ENCODE data around the gene XRCC5.

XRCC5 gene

DNA sequence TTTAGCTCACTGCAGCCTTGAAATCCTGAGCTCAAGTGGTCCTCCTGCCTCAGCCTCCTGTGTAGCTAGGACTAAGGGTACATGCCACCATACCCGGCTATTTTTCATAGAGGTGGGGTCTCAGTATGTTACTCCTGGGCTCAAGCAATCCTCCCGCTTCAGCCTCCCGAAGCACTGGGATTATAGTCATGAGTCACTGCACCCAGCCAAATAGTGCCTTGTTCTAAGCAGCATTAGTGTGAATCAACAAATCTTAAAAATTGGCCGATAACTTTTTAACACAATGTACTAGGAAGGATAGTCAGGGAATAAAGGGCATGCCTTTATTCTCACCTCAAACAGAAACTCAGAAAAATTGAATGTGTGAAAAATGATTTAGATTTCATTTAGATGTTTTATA lies 51.6 kb downstream of the XRCC5 start:
- no peak for DNase-seq

DNA sequence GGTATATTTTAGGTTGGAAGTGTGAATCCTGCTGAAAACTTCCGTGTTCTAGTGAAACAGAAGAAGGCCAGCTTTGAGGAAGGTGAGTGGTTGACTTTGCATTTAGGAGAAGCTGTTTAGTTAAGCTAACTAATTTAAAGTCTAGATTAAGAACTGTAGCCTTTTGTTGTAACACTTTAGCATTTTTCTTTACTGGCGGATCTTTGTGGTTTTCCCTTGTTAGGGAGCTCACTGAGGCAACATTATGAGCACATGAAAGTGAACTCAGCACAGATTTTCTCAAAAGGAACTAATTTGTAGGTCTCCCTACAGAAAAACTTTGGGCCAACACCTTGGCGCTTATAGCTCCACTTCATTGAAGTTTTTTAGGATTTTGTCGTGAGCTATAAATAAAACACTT lies 52.8 kb downstream of the XRCC5 start:
- DNase-seq = no peak

DNA sequence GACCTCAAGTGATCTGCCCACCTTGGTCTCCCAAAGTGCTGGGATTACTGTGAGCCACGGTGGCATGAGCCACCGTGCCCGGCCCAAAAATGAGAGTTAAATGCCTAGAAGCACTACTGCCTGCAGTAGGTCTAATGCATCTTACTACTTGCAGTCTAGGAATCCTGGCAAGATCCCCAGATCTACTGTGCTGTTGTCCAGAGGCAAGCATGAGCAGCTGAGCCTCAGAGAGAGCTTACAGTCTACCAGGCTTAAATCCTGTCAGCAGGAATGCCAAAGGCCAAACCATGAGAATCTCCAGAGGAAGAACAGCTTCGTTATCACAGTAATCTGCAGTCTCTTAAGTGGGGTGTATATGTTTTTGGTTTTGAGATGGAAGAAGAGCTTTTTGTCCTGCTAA lies 54.4 kb downstream of the XRCC5 start:
- no peak for DNase-seq

DNA sequence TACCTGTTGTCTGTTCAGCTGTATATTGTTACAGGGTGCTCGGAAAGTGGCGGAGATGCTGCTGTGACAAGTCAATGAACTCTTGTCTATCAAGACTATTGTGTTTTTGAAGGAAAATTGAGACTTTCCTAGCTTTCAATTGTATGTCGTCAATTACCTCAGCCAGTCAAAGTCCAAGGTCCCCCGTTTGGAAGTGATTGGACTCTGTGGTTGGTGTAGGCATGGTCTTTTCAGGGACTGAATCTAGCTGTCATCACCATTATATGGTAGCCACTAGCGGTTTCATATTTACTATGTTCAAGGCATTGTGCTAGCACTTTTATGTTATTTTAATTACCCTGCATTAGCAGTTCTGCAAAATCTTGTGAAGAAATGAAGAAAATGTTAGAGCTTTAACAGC lies 54.9 kb downstream of the XRCC5 start:
- no peak for DNase-seq

DNA sequence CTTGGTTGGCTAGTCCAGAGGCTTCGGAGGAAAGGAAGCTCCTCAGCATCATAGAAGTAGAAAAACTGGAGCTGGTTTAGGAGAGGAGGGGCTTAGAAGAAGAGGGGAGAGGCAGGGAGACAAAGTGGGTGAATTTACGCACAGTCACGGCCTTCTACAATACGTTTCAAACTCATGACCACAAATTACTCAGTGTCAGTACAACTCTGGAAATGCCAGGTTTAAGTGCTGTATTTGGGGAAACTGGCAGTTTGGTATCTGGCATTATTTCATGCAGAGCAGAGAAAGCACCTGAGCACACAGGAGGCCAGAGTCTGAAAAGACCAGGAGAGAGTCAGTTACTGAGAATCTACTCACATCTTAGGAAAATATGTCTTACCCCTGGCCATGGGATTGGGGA lies 55.4 kb downstream of the XRCC5 start:
- DNase-seq = no peak

DNA sequence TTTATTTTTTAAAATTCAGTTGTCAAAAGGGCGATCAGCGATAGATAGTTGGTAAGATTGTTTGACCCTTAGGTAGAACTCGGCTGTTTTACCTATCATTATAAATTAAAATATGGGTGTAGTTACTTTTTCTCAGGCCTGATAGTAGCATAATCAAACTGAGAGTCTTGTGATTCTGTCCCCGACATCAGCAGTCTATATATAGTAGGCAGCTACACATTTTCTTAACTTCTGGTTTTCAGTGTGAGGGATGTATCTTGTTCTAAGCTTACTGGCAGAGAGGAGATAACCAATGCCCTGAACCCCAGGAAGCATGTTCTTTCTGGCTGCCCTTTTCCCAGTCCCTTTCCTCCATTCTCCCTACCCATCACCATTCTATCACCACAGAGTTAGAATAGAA lies 56.6 kb downstream of the XRCC5 start:
- no peak for DNase-seq

DNA sequence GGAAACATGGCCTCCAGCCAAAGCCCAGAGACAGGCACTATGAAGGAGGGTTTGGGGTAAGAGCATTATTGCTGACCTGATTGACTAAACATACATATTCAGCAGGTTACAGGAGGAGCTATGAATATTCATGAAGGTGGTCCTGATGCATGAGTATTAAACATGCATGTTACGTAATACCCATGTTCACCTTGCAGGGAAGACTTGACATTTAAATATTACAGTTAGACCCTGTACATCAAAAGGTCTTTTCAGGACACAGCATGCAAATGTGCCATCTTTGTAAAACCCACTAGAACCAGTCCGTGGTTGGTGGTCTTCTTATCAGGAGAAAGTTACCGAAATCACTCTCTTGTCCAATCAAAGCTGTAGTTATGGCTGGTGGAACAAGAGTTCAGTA lies 59.9 kb downstream of the XRCC5 start:
- no peak for DNase-seq

DNA sequence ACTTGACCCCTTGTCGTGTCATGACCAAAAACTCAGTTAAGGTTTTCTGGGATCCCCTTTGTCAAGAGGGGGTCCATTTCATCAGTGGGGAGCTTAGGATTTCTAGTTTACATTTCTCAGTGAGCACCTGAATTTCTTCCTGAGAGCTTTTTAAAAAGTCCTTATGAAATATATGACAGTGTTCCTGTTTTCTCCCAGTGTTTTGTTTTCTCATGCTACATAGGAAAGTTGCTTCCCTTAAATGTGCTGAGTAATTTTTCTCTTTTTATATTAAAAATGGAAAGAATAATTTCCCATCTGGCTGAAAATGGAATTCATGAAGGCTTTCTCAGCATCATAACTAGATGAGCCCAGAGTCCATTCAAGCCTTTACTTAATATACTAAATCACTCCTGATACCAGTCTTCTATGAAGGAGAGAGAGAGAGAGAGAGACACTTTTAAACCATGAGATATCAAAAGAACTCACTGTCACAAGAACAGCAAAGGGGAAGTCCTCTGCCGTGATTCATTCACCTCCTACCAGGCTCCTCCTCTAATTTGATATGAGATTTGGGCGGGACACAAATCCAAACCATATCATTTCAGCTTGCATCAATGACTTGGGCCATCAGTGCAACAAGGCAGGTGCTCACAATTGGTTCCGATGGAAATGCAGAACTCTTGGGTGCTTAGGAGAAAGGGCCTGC lies 61.1 kb downstream of the XRCC5 start:
- no peak for DNase-seq

DNA sequence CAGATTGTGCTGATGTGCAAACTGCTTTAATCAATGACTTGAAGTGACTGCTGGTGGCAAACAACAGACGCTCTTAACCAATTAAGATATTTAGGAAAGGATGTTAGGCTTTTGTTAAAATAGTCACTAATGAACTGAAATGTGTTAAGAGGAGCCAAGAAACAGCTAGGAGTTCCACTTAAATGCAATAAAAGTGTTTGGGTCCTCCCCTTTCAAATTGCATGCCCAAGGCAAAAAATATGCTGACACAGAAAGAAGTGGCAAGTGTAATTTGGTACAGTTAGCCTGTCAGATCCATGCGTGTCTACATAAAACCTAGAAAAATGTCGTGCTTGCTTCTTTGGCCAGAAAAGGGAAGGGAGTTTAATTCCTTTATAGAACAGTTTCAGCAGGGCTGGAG lies 61.9 kb downstream of the XRCC5 start:
- DNase-seq = no peak

DNA sequence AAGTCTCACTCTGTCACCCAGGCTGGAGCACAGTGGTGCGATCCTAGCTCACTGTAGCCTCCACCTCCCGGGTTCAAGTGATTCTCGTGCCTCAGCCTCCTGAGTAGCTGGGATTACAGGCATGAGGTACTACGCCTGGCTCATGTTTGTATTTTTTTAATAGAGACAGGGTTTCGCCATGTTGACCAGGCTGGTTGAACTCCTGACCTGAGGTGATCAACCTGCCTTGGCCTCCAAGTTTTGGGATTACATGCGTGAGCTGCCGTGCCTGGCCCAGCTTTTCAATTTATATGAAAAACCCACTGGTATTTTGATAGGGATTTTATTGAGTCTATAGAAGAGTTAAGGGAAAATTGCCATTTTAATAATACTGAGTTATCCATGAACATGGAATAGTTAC lies 63.3 kb downstream of the XRCC5 start:
- DNase-seq = no peak

DNA sequence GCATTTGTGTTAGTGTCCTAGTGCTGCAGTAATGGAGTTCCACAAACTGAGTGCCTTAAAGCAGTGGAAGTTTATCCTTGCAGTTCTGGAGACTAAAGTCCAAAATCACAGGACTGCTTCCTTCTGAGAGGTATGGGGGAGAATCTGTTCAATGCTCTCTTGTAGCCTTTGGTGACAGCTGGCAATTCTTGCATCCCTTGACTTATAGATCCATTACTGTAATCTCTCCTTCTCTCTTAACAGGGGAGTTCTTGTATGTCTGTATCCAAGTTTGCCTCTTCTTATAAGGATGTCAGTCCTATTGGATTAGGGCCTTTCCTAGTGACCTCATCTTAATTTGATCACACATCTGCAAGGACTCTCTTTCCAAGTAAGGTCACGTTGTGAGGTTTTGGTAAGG lies 69.9 kb downstream of the XRCC5 start:
- DNase-seq = no peak

DNA sequence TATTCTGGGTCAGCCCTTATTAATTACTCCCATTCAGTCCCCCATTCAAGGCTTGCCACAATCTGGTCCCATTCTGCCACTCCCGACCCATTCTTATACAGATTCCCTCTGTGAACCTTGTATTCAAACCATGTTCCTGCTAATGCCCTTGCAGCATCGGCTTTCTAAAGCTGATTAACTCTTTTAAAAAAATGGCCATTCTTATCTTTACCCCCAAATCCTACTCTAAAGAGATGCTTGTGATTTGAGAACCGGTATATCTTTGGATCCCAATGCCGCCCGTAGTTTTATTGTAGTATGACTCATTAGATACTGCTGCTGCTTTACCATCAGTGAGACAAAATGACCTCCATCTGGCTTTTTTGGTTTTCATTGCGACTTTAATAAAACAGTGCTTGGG lies 72.2 kb downstream of the XRCC5 start:
- no peak for DNase-seq

DNA sequence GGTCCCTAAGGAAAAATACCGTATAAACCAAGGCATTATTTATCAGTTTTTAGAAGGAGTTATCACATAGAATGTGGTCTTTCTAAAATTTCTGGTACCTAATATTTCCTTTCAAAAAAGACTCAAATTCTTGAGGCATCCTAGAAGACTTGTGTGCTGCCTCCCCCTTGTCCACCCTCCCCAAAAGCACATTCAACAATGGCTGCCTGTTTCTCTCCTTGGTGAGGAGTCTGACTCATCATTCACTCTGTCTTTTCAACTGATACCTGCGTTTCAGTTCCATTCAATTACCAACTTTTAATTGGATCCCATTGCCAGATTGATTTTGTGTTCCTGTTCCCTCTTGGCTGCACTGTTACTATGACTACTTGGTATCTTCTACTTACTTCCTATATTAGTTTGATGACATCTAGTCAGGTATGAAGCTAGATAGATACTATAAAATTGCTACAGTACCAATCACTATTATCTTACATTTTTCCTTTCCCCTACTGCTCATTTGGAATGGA lies 72.9 kb downstream of the XRCC5 start:
- no peak for DNase-seq

DNA sequence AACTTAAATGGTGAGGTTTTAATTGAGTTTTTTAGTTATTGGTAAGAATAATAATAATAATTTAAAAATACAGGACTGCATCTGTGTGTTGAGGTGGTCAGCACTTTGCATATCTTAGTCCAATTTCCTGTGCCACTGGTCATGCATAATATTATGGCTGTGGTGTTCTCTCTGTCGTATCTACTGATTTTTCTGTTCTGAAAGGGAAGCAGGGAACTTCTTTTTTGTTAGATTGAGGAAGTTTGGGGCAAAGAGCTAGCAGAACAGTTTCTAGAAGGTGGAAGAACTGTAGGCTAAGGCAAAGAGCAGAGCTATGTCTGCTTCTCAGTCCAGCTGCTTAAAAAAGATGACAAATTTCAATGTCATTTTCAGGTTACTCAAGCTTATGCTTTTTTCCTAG lies 74.3 kb downstream of the XRCC5 start:
- no peak for DNase-seq

DNA sequence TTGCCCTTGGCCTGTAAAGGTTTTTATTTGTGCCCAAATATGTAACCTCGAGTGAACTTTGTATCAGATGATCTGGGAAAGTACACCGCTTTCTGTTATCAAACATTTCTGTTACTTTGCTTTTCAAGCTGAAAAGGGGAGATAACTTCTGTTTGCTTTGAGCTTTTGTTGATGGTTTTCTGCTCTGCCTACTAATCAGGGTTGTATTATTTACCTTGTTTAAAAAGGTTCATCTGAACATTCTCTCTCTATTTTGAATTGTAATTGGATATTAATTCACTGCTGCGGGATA lies 79.4 kb downstream of the XRCC5 start:
- no peak for DNase-seq

DNA sequence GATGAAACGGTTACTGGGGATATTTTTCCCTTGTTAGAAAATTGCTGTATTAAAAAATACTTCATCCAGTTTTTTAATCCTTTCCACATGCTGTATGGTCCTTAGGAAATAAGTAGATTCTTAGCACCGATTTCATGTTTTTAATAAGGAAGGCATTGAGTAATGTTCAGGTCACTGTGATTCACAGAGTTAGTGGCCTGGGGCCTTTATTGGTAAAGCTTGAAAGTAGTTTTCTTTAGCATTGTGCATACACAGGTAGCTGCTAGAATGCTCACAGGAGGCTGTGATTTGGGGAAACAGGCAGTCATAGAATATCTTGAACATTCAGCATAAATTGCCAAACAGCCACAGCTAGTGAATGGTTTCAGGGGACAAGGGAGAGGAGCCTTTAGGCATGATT lies 79.8 kb downstream of the XRCC5 start:
- no peak for DNase-seq

DNA sequence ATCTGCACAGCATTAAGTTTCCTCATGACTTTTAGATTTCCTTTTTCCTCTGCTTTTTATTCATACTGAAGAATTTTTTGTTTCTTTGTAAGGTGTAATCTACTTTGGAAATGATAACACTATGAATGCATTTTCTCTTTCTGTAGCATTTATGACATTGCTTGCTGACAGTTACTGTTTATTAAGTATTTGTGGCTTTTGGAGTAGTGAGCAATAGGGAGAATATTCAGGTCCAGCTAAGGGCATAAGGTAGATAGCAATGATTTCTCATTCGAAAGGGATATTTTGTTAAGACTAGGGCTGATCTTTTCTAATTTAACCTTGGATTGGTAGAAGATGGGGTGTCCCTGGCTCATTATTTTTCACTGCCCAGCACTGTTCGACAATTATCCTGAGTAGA lies 80.3 kb downstream of the XRCC5 start:
- no peak for DNase-seq

DNA sequence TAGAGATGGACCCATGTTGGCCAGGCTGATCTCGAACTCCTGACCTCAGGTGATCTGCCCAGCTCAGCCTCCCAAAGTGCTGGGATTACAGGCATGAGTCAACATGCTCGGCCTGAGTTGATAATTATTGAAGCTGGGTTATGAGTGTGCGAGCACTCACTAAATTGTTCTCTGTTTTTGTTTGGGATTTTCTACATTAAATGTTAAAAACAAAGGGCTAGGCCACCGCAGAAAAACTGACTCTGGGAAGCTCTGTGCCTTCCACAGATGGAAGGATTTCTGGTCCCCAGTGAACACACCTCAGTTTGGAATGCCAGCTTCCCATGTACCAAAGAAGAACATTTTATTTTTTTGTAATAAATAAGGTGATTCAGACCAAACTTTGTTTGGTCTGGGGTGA lies 83.0 kb downstream of the XRCC5 start:
- DNase-seq = no peak

DNA sequence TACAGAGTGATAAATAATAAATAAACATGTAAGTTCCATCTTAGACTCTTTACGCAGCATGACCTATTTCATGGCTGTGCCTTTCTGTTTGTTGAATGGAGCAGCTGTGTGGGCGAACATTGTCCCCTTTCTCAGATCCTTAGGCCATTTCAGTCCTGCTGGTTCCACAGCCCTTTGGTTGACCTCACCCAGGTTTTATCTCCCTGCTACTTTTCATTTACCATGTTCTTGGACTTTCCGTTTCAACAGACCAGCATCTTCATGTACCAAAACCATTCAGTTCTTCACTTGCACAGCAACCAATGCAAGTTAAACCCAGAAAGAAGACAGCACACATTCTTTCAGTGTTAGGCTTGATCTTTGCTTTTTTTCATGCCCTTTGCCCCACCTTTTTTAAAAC lies 83.8 kb downstream of the XRCC5 start:
- no peak for DNase-seq

DNA sequence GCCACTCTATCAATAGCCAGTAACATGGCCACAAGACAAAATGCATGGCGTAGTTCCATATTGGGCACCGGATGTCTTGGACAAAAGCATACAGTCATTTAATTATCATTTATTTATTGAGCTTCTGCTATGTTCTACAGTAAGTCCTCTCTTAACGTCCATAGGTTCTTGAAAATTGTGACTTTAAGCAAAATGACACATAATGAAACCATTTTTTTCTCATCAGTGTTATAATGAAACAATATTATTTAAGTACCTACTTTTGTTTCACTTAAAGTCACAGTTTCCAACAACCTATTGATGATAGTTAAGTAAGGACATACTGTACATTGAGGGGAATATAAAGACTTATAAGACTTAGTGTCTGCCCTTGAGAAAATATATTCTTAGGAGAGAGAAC lies 84.9 kb downstream of the XRCC5 start:
- DNase-seq = no peak

DNA sequence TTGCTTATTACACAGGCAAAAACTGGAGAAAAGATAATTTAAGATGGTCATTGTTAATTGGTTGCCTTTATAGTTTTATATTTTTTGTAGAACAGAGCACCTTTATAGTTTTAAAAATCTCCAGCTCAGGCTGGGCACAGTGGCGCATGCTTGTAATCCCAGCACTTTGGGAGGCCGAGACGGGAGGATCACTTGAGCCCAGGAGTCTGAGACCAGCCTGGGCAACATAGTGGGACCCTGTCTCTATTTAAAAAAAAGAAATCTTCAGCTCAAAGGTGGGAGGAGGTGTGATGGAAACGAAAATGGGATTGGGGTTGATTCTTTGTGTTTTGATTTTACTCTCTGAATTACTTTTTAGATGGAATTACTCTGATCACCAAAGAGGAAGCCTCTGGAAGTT lies 85.4 kb downstream of the XRCC5 start:
- DNase-seq = no peak

DNA sequence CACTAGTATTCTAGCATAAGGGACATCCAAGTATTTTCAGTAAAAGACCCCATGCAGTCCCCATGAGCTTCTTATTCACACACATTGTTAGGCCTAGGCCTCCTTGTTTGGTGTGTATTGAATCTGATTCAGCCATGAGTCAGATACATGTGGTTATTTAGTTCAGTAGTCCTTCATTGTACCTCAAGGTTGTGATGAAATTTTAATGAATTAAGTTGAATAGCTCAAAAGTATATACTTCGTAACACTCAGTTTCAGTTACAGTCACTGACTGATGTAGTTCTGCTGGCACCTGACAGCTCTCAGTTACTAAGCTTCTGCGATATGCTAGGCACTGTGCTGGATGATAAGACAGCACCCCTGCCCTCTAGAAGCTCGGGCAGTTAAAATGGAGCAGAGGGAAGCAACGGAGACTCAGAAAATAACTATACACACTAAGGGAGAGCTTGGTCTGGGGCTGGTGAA lies 86.4 kb downstream of the XRCC5 start:
- no peak for DNase-seq

DNA sequence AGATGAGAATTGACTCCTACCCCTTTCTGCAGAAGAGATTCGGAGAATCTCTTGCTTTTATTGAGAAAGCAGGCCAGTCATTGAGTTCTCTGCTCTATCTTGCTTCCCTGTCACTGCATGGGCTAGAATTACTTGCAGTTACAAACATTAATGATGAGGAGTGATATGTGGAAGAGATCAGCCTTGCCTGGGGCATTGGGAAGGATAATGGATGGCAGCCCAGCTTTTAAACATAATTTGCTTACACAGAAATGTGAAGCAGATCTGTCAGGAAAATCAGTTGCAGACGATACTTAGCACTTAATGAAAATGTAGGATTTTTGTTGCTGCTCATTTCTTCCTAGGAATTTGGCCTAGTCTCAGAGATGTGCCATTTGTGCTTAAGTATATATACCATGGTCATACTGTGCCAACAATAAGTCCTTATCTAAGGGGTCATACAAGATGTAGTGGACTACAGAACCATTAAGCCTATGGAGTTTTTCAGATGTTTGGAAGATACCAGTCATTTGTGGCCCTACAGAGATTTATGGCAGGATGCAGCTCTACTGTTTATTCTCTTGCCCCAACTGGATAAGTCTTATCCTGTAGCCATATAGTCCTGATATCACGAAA lies 92.7 kb downstream of the XRCC5 start:
- no peak for DNase-seq

DNA sequence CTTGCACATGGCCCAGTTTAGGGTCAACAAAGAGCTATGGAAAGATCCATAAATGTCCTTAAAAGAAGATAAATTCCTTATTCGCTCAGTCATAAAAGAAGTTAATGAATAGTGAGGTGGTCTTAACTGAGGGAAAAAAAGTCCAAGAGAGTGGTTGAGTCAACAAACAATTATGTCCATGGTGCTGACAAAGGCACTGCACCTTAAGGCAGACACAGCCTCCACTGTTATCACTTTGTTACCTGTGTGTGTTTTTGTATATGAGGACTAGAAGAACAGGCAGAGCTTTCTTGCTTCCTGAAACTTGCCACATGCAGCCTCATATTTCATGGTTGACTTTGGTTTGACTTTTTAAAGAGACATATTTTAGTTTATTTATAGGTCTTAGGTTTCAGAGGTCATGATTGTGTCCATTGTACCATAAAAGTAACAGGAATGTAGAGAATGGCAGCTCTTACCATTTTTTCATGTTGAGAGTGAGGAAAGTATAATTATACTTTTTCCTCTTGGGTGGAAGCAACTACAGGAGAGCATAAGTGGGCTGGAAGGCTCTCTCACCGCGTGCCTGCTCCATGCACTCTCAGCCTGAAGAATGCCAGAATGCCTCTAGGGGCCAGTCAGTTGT lies 93.6 kb downstream of the XRCC5 start:
- DNase-seq = no peak

DNA sequence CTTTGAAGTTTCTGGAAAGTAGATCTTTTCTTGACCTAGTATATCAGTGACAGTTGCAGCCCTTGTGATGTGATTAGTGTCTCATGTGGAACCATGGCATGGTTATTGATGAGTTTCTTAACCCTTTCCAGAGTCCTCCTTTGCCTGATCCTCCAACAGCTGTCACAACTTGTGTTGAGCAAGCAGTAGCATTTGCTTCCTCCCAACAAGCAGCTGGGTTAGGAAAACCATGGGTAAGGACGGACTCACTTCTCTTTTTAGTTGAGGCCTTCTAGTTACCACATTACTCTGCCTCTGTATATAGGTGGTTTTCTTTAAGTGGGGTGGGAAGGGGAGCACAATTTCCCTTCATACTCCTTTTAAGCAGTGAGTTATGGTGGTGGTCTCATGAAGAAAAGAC lies 96.3 kb downstream of the XRCC5 start:
- no peak for DNase-seq
